RKO (cell line): Measurements from ENCODE around the gene TXNDC15.

Experiments used
- DNase-seq: peaks from one replicate; pipeline ENCODE4 v3.0.0-alpha.2; 2016; ENCODE audit warnings: low spot score

Gene TXNDC15

DNA sequence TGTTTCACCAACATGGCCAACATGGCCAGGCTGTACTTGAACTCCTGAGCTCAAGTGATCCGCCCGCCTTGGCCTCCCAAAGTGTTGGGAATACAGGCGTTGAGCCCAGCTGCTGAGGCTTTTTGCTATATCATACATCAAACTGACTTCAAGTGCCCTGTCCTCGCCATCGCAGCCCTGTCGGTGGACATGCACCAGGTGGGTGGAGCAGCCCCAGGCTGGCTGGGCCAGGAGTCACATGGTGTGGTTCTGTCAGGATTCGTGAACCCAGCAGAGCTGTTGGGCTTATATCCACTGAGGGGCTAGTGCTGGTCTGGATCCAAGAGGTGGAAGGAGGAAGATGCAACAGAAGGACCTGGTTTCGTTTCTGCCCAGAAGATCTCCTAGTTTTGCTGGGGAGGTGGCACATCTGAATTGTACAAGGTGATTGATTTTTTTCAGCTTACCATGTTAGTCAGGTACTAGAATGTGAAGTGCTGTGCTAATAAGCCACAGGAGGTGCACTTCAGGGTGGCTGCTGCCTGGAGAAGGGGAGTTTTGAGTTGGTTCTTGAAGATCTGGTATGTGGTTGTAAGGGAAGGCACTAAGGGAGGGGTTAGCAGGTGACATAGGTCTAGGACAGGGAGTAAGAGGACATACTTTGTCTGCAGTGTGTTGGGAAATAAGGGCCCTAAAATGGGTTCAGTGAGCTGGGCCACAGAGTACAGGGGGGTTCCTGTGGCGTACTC, 46.8 kb downstream of the TXNDC15 start:
- DNase-seq = no peak

DNA sequence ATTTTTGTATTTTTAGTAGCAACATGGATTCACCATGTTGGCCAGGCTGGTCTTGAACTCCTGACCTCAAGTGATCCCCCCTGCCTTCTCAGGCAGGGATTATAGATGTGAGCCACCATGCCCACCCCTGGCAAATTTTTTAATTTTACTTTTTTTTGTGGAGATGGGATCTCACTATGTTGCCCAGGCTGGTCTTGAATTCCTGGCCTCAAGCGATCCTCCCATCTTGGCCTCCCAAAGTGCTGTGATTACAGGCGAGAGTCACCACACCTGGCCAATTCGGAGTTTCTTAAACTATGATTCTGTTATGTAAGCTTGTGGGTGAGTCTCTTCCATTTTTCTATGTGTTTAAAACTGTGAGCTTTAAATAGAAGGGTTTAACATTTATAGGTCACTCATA, 58.3 kb downstream of the TXNDC15 start:
- no peak for DNase-seq

- no peak for DNase-seq
These were observed 60.0 kb downstream of the TXNDC15 start for GRCh38 chr5:134934202-134934601.

- DNase-seq = no peak
These were observed 61.8 kb downstream of the TXNDC15 start for GRCh38 chr5:134935711-134936602.

DNA sequence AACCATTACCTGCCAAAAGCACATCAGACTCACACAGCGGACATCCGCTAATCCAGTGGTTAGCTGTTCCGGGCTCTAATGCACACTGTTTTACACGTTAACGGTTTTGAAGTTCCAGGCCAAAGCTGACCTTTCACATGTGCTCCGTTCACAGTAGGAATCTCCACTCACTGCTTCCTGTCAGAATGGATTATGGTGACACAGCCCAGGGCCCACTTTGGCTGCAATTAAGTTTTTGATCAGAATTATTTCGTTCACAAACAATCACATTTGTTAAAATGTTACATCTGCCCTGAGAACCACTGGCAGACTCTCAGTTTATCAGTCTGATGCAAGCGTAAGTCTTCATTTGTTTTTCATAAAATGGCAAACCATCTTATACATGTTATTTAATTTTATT, 63.4 kb downstream of the TXNDC15 start:
- no peak for DNase-seq

DNA sequence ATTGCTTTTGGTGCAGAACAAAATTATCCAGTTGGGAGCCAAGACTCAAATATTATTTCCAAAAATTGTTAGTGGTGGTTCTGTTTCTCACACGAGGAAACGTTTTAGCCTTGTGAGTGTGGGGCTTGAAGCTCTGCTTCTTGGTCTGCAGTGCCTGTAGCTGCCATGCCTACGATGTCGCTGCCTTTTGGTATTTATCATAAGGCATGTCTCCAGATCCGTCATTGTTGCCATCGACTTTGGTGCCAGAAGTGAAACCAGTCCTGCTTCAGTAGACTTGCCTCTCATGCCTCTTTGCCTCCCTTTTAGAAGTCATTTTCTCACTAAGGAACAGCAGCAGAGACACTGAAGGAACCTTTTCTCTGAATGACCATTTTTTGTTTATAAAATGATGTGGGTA, 63.9 kb downstream of the TXNDC15 start:
- no peak for DNase-seq

DNA sequence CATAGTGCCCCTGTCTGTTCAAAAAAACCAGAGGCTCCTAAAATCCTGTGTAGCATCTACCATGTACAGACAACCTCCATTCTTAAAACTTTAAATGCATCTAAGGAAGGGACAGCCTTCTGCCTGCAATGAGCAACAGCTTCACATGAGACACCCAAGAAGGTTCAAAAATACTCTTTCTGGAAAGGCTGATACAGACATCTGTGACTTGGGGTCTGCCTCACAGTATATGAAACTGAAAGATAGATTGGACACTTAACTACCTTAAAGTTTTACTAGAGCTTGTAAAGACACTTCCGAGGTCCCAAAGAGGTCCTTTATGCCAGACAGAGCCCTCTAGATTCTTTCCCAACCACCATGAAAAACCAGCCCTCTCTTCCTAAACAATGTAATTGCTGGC, 65.3 kb downstream of the TXNDC15 start:
- DNase-seq = no peak

GRCh38 chr5:134943547-134943946, 69.4 kb downstream of the TXNDC15 start:
- DNase-seq = no peak

DNA sequence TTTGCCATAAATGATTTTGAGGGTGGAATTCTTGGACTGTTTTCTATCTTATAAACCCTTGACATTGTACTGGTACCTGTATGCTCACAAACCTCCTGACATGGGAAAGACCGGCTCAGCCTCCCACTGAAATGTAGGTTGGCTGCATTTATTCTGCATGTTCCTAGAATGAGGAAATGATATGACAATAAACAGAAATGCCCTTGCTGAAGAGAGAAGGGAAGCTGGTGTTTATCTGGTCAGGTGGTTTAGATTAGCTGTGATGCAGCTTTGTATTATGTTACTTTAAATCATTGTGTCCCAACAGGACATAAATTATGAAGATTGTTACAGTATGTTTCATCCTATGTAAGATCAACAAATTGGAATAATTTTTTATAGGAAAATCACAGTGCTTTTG, 70.5 kb downstream of the TXNDC15 start:
- DNase-seq = no peak

DNA sequence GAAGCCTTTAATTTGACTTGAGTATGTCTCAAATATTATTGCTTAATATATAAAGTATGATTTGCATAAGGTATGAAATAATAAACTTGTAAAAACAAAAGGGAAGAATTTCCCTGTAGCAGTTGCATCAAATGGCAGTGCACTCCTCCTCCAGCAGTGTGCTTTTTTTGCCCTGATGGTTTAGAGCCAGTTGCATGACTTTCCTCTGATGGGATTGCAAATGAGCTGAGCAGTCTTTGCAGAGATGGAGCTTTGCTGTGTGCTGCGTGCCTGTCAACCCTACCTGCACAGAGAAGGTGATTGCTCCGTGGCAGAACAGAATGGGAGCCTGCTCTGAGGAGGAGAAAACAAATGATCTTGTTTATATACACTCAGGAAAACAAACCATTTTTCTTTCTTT, 70.9 kb downstream of the TXNDC15 start:
- DNase-seq = no peak

- DNase-seq = no peak
These were observed 74.7 kb downstream of the TXNDC15 start for GRCh38 chr5:134948911-134949310.

GRCh38 chr5:134949316-134949715, 75.1 kb downstream of the TXNDC15 start:
- DNase-seq = no peak
